ENCODE data around the gene MT1H.
"Not testable (repeated sequence)": the region's sequence is repeated elsewhere in the genome, so short reads cannot be mapped to it uniquely, and the experiment has no call there.

Gene MT1H

DNA sequence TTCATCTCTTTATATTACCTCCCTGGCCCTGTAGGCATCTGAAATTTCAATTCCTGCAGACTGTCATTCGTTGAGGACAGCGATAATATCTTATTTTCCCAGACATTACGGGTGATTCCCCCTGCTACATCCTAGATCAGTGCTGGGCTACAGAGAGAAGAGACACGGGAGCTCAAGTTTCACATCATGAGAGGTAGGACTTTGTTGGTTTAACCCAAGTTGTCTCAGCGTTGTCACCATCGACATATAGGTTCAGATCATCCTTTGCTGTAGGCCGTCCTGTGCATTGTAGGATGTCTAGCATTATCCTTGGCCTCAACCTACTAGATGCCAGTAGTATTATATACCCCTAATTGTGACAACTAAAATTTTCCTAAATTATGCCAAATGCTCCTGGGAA, 31.9 kb downstream of the MT1H start:
- no peak for DNase-seq (ENCODE audit: insufficient read length)
- TF ChIP-seq POLR2A (IDR thresholded peaks at IDR 0.05; ENCODE audit: low read depth, low read length) (no peak), POLR2AphosphoS5 (IDR thresholded peaks at IDR 0.05; ENCODE audit: low read depth, low read length) (no peak), TAF1 (IDR thresholded peaks at IDR 0.05; ENCODE audit: borderline replicate concordance, low read depth, low read length) (no peak)
- FAIRE-seq = peak; percentile 30

DNA sequence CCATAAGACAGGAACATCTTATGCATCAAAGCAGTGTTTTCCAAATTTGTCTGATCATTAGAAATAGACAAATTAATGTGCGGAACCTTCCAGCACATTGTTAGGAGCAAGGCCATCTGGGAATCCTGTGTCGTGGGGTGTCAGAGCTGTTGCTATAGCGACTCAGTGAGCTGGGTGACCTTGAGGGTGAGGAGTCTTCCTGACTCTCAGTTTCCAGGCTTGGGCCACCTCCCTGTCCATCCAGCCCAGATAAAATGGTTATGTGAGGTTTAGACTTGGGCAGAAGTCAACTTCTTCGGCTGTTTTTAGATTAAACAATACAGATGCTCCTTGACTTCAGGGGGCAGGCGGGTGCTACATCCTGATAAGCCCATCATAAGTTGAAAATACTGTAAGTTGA, 33.2 kb downstream of the MT1H start:
- TF ChIP-seq TAF1 (IDR thresholded peaks at IDR 0.05; ENCODE audit: borderline replicate concordance, low read depth, low read length) (no peak), POLR2AphosphoS5 (IDR thresholded peaks at IDR 0.05; ENCODE audit: low read depth, low read length) (no peak), POLR2A (IDR thresholded peaks at IDR 0.05; ENCODE audit: low read depth, low read length) (no peak)
- FAIRE-seq (no peak), DNase-seq (ENCODE audit: insufficient read length) (no peak)

DNA sequence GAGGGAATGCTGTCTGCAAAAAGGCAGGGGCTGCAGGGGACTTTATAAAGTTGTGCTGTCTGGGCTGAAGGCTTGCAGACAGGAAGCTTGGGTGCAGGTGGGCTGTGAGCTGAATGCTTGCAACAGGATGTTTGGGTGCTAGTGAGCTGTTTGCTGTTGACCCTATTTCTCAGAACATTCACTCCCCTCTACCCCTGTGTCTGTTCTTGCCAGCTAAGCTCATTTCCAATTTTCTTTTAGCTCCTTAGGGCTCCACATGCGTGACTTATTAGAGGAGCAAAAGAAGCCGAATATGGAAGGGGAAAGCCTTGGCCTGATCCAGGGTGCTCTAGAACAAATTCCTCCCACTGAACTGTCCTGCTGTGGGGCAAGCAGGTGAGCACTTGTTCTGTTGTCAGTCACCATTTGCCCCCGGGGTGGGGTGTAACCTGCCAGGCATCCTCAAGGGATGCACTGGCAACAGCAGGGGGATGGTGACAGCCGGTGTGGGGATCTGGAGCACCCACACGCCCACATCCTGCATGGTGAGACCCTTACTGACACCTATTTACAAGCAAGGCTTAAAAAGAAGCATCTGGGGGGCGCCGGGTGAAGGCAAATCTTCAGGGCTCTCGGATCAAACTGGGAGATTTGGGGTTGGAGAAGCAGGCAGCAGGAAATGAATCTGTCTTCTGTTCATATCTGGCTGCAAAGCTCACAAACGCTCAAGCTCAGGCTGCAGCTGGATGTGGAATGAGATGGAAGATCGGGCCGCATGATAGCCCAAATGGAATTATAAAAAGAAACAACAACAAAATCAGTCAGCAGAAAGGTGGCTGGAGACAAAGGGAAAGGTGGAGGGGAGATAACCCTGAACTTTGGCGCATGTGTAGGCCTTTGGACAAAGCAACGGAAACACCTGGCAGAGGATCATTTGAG, 39.2 kb downstream of the MT1H start:
- FAIRE-seq = no peak
- TF ChIP-seq POLR2AphosphoS5 (IDR thresholded peaks at IDR 0.05; ENCODE audit: low read depth, low read length) (no peak), POLR2A (IDR thresholded peaks at IDR 0.05; ENCODE audit: low read depth, low read length) (no peak), TAF1 (IDR thresholded peaks at IDR 0.05; ENCODE audit: borderline replicate concordance, low read depth, low read length) (no peak)
- no peak for DNase-seq (ENCODE audit: insufficient read length)

DNA sequence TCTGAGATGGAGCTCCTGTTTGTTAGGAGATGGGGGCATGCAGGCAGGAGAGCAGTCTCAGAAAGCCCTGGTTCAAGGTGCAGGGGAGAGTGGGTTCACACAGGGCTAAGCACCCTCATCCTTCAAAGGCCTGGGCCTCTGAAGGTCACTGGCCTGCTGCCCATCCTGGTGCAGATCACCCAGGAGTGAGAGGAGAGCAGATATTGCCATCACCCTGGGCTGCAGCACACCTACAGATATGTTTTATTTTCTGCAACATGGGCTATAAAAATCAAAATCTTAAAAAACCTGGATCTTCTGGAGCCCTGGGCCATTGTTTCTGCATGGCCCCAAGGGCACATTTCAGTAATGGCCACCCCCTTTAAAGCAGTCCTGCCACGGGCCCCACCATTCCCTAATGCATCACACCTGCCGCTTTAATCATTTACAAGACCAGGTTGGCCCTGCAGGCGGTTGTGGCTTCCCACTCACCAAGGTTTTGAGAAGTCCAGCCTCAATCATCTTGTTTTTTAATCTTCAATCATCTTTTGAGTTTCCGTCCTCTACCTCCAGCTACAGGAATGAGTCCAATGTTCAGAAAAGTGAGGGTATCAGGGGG, 39.9 kb downstream of the MT1H start:
- FAIRE-seq (no peak), DNase-seq (ENCODE audit: insufficient read length) (no peak)
- no peak for TF ChIP-seq TAF1 (IDR thresholded peaks at IDR 0.05; ENCODE audit: borderline replicate concordance, low read depth, low read length)

- FAIRE-seq = no peak
- DNase-seq (ENCODE audit: insufficient read length) = no peak
- TF ChIP-seq TAF1 (IDR thresholded peaks at IDR 0.05; ENCODE audit: borderline replicate concordance, low read depth, low read length) (no peak), POLR2AphosphoS5 (IDR thresholded peaks at IDR 0.05; ENCODE audit: low read depth, low read length) (no peak), POLR2A (IDR thresholded peaks at IDR 0.05; ENCODE audit: low read depth, low read length) (no peak)
Observed at GRCh38 chr16:56710181-56710737, 40.6 kb downstream of the MT1H start.

DNA sequence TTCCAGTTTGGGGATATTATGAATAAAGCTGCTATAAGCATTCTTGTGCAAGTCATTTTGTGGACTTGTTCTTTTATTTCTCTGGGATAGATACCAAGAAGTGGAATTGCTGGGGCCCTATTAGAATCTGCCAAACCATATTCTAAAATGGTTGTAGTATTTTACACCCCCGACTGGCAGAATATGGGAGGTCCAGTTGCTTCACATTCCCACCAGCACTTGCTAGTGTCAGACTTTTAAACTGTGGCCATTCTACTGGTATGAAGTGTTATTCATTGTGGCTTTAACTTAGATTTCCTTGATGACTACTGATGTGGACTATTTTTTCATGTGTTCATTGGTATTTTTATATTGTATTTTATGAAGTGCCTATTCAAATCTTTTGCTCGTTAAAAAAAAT, 42.2 kb downstream of the MT1H start:
- FAIRE-seq (no peak), DNase-seq (ENCODE audit: insufficient read length) (no peak)
- TF ChIP-seq TAF1 (IDR thresholded peaks at IDR 0.05; ENCODE audit: borderline replicate concordance, low read depth, low read length) (no peak), POLR2AphosphoS5 (IDR thresholded peaks at IDR 0.05; ENCODE audit: low read depth, low read length) (no peak), POLR2A (IDR thresholded peaks at IDR 0.05; ENCODE audit: low read depth, low read length) (no peak)

GRCh38 chr16:56713794-56714193, 44.2 kb downstream of the MT1H start:
- DNase-seq (ENCODE audit: insufficient read length) (no peak), FAIRE-seq (no peak)
- TF ChIP-seq POLR2A (IDR thresholded peaks at IDR 0.05; ENCODE audit: low read depth, low read length) = no peak
- TF ChIP-seq TAF1 (IDR thresholded peaks at IDR 0.05; ENCODE audit: borderline replicate concordance, low read depth, low read length) = no peak

DNA sequence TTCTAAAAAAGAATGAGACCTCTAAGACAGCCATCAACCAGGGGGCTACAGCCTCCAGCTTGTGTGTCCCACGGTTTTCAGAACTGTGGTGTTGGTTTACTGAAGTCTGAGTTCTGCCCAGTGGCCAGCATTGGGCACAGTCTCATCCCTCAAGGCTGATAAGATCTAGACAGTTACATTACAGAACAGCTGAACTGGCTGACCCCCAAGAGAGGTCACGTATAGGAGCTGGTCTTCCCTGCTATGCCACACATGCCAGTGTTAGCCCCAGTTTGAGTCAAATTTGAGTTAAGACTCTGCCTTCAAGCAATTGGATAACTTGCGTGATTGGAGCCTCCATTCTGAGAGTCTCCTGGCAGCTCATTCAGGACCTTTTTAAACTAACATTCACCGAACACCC, 45.5 kb downstream of the MT1H start:
- no peak for FAIRE-seq
- no peak for TF ChIP-seq POLR2AphosphoS5 (IDR thresholded peaks at IDR 0.05; ENCODE audit: low read depth, low read length)
- TF ChIP-seq TAF1 (IDR thresholded peaks at IDR 0.05; ENCODE audit: borderline replicate concordance, low read depth, low read length) = no peak
- no peak for TF ChIP-seq POLR2A (IDR thresholded peaks at IDR 0.05; ENCODE audit: low read depth, low read length)
- no peak for DNase-seq (ENCODE audit: insufficient read length)

DNA sequence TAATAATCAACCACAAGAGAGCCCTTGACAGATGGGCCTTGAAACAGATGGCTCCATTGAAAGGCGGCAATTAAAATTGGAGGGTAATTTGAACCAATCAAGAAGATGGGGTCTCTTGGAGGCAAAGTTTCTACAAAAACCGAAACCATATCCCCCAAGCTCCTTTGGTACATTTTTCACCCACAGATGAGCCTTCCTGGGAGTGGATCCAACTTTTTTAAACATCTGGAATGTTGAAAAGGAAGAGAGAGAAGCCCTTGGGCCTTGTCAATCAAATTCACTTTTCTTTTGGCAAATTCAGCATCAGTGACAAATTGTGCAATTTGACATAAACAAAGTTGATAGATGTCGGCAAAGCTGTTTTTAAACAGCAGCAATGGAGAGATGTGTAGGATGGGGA, 47.1 kb downstream of the MT1H start:
- TF ChIP-seq POLR2A (IDR thresholded peaks at IDR 0.05; ENCODE audit: low read depth, low read length) (no peak), POLR2AphosphoS5 (IDR thresholded peaks at IDR 0.05; ENCODE audit: low read depth, low read length) (no peak), TAF1 (IDR thresholded peaks at IDR 0.05; ENCODE audit: borderline replicate concordance, low read depth, low read length) (no peak)

GRCh38 chr16:56717532-56717931, 47.9 kb downstream of the MT1H start:
- not testable (repeated sequence) for FAIRE-seq; DNase-seq (ENCODE audit: insufficient read length)

More for the DNA sequence above, 47.1 kb downstream of the MT1H start:
- FAIRE-seq = no peak
- DNase-seq (ENCODE audit: insufficient read length) = no peak

Data from GM12892 (cell line).